Stimulated activated CD8-positive, alpha-beta memory T cell treated with anti-CD3 and anti-CD28 coated beads, Interleukin-15, amount 100 ng/mL, for 1 hour (primary cell): ENCODE data around the gene ZNF329.

Experiments
- DNase-seq: peaks from one replicate; pipeline ENCODE4 v3.0.0-alpha.2; 2020; ENCODE audit warnings: low read depth

Gene ZNF329

GRCh38 chr19:58118979-58119733, 31.4 kb downstream of the ZNF329 start:
- no peak for DNase-seq

- DNase-seq, result no peak
Observed at GRCh38 chr19:58117841-58118575, 32.6 kb downstream of the ZNF329 start.

- no peak for DNase-seq
Observed at GRCh38 chr19:58108546-58108817, 42.1 kb downstream of the ZNF329 start.

- no peak for DNase-seq
Observed at GRCh38 chr19:58107778-58108545, 42.6 kb downstream of the ZNF329 start.

GRCh38 chr19:58098682-58098998, 51.9 kb downstream of the ZNF329 start:
- no peak for DNase-seq

- peak; percentile 94 for DNase-seq
Observed at GRCh38 chr19:58097781-58098681, 52.6 kb downstream of the ZNF329 start, which contains the start of gene ZSCAN18. TSS of gene ZSCAN18 (minus strand) at chr19:58098231. CDS start at chr19:58090267, 7,964 bp downstream.

- DNase-seq, result no peak
Observed at GRCh38 chr19:58097349-58097748, 53.2 kb downstream of the ZNF329 start.

- DNase-seq, result no peak
Observed at GRCh38 chr19:58096884-58097283, 53.7 kb downstream of the ZNF329 start.

GRCh38 chr19:58095328-58095727, 55.3 kb downstream of the ZNF329 start:
- no peak for DNase-seq

GRCh38 chr19:58093071-58093470, 57.5 kb downstream of the ZNF329 start:
- DNase-seq, result no peak

GRCh38 chr19:58091251-58091995, 59.2 kb downstream of the ZNF329 start:
- DNase-seq, result no peak

GRCh38 chr19:58089846-58090245, 60.7 kb downstream of the ZNF329 start:
- no peak for DNase-seq

- no peak for DNase-seq
Observed at GRCh38 chr19:58088521-58089052, 62.0 kb downstream of the ZNF329 start.

- DNase-seq, result no peak
Observed at GRCh38 chr19:58086825-58087710, 63.5 kb downstream of the ZNF329 start.

GRCh38 chr19:58085348-58085875, 65.2 kb downstream of the ZNF329 start:
- no peak for DNase-seq

- no peak for DNase-seq
Observed at GRCh38 chr19:58084596-58085347, 65.8 kb downstream of the ZNF329 start.

GRCh38 chr19:58083021-58083420, 67.6 kb downstream of the ZNF329 start:
- DNase-seq, result no peak

- DNase-seq, result no peak
Observed at GRCh38 chr19:58079792-58080191, 70.8 kb downstream of the ZNF329 start.
